GM12873 (cell line): ENCODE results near the gene NHERF1.

Experiments
- CTCF ChIP-seq: IDR thresholded peaks from 2 replicates; pipeline ENCODE4 v1.5.1; 2012; ENCODE audit warnings: low read depth, mild to moderate bottlenecking, moderate library complexity, low read length, control low read depth; ENCODE audit not compliant: insufficient read depth; ENCODE audit errors: missing control alignments

The NHERF1 gene

GRCh38 chr17:74815550-74816370 lies 67.3 kb downstream of the NHERF1 start:
- TF ChIP-seq CTCF: peak; percentile 38

GRCh38 chr17:74816905-74817620 lies 68.6 kb downstream of the NHERF1 start:
- TF ChIP-seq CTCF: no peak

DNA sequence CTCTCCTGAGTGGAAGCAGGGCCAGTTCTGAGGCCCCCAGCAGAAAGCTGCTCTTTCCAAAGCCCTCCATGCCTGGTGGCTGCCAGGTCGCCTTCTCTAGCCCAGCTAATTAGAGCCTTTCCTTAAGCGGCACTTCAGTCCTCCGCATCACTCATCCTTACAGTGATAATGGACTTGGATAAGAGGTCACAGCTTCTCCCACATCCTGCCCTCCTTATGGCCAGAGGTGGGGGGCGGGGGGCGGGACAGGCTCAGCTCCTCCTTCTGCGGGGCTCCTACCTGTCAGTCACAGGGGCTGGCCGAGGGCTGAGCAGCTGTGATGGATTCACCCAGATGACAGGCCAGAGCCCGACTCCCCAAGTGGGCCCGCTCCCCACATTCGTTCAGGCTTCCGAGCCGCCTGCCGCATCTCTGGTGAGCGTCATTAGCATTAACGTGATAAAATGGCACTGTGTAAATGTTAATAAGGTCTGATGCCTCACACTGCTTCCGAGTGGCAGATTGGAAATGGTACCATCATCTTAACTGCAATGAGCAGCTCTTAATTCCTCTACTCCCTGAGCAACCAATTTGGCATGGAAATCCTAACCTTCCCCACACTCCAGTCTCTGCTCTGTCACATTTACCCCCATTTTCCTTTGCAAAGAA lies 70.0 kb downstream of the NHERF1 start:
- TF ChIP-seq CTCF: no peak
